Activated CD8-positive, alpha-beta T cell treated with anti-CD3 and anti-CD28 coated beads for 36 hours (primary cell): Measurements from ENCODE around the gene MRPL11. TPM values are rescaled to one million over a fixed set of nuclear protein-coding genes. Genes with fewer than 3 reads are reported as not detected.

ENCODE experiments used
- ATAC-seq: fragments of 200-7000 bp; cut with Tn5 transposase; one replicate; pipeline ENCODE4 v1.10.0; 2021; ENCODE audit warnings: mild to moderate bottlenecking, moderate library complexity
- CTCF ChIA-PET: fragments of 350-600 bp; sonication (Branson Sonifier 250); formaldehyde crosslinking; loops from one replicate; lab custom pipeline; 2021; ENCODE audit warnings: antibody characterized with exemption; lab: Charles Lee
- POLR2A ChIA-PET: fragments of 350-600 bp; sonication (Branson Sonifier 250); formaldehyde crosslinking; loops from one replicate; lab custom pipeline; 2021; ENCODE audit warnings: antibody characterized with exemption; lab: Charles Lee
- DNase-seq: peaks from one replicate; pipeline ENCODE4 v3.0.0-alpha.2; 2020
- H3K27ac Mint-ChIP-seq: one replicate; pipeline ENCODE4 v1.8.0; 2021; ENCODE audit warnings: mild to moderate bottlenecking, mixed read lengths
- H3K27me3 Mint-ChIP-seq: one replicate; pipeline ENCODE4 v1.8.0; 2021; ENCODE audit warnings: mixed read lengths
- H3K36me3 Mint-ChIP-seq: one replicate; pipeline ENCODE4 v1.8.0; 2021; ENCODE audit warnings: low read depth, mixed read lengths
- H3K4me1 Mint-ChIP-seq: one replicate; pipeline ENCODE4 v1.8.0; 2021; ENCODE audit warnings: low read depth, mixed read lengths
- H3K4me3 Mint-ChIP-seq: one replicate; pipeline ENCODE4 v1.8.0; 2021; ENCODE audit warnings: mild to moderate bottlenecking, moderate library complexity, mixed read lengths
- H3K9me3 Mint-ChIP-seq: one replicate; pipeline ENCODE4 v1.8.0; 2021; ENCODE audit warnings: mixed read lengths
- CTCF ChIP-seq: fragments of 200-600 bp; IDR thresholded peaks from one replicate; pipeline ENCODE4 v1.8.0; 2022; ENCODE audit warnings: antibody characterized with exemption, mild to moderate bottlenecking
- intact Hi-C: fragments of 100-400 bp; cut with micrococcal nuclease; formaldehyde crosslinking; loops from one replicate; pipeline ENCODE4 v1.10.0; 2022
- total RNA-seq, 2 experiments: library from RNA; stranded (reverse); gene quantifications; one replicate each; pipeline ENCODE4 v1.2.3, GENCODE V29; 2021

Gene MRPL11
- total RNA-seq, 2 experiments from 2014 or later, result 135 to 142 TPM

- Mint-ChIP-seq H3K36me3 (no peaks in the 10 kb centered on the region), H3K27ac (no peak overlapping the region), H3K4me1 (peaks cover 3% of the 10 kb centered on the region), H3K27me3 (peaks cover 32% of the 10 kb centered on the region), H3K4me3 (no peak overlapping the region), H3K9me3 (no peaks in the 10 kb centered on the region)
- TF ChIP-seq CTCF, result no peak
- ChIA-PET POLR2A (interaction anchor here (1.1 to 1.3 kb wide), 2 partner anchors 10 to 25 kb away, joined by 3 to 5 read pairs; no protein-coding TSS in a partner anchor), CTCF (interaction anchor here (1.1 to 8.0 kb wide), 3 partner anchors 18 to 267 kb away, joined by 3 to 91 read pairs (median 4); partner anchors contain the start of genes MRPL11 and RBM4B)
- intact Hi-C loops, result no loop called here
- DNase-seq, result no peak
- ATAC-seq, result no peak
These were observed 27.3 kb downstream of the MRPL11 start for GRCh38 chr11:66411323-66411722.

GRCh38 chr11:66410191-66410590 is 28.5 kb downstream of the MRPL11 start:
- no peak for TF ChIP-seq CTCF
- Mint-ChIP-seq H3K4me3 (no peak overlapping the region), H3K36me3 (no peaks in the 10 kb centered on the region), H3K4me1 (peaks cover 3% of the 10 kb centered on the region), H3K27me3 (peaks cover 30% of the 10 kb centered on the region), H3K9me3 (no peaks in the 10 kb centered on the region), H3K27ac (no peak overlapping the region)
- intact Hi-C loops, result no loop called here
- ATAC-seq, result no peak
- DNase-seq, result no peak
- ChIA-PET POLR2A (interaction anchor here (0.8 to 1.8 kb wide), 4 partner anchors 11 to 69 kb away, joined by 3 to 7 read pairs (median 4); no protein-coding TSS in a partner anchor), CTCF (interaction anchor here (1.5 to 8.0 kb wide), 5 partner anchors 8 to 24 kb away, joined by 6 to 91 read pairs (median 37); partner anchors contain the start of gene NPAS4)

- ATAC-seq (no peak), DNase-seq (no peak)
- Mint-ChIP-seq H3K27ac (no peak overlapping the region), H3K27me3 (peaks cover 24% of the 10 kb centered on the region), H3K9me3 (no peaks in the 10 kb centered on the region), H3K4me1 (peaks cover 3% of the 10 kb centered on the region), H3K36me3 (no peaks in the 10 kb centered on the region), H3K4me3 (no peak overlapping the region)
- intact Hi-C loops, result loop anchor here (5.0 to 10.0 kb wide), 3 partner anchors 33 to 266 kb away; partner anchors contain the start of gene RBM4B
- POLR2A ChIA-PET, result interaction anchor here (0.8 to 2.4 kb wide), 5 partner anchors 9 to 269 kb away, joined by 4 to 10 read pairs (median 5); partner anchors contain the start of genes DPP3 and RBM4B
- no peak for TF ChIP-seq CTCF
- CTCF ChIA-PET, result interaction anchor here (0.6 to 8.0 kb wide), 27 partner anchors 8 to 269 kb away, joined by 3 to 91 read pairs (median 4); partner anchors contain the start of genes CTSF, DPP3, MRPL11 and NPAS4
These were observed 29.4 kb downstream of the MRPL11 start for GRCh38 chr11:66409226-66409625.

GRCh38 chr11:66408488-66409214 is 30.0 kb downstream of the MRPL11 start:
- Mint-ChIP-seq H3K4me3 (peak overlapping the region; percentile 67), H3K27ac (no peak overlapping the region), H3K9me3 (no peaks in the 10 kb centered on the region), H3K36me3 (no peaks in the 10 kb centered on the region), H3K27me3 (peaks cover 20% of the 10 kb centered on the region), H3K4me1 (peaks cover 3% of the 10 kb centered on the region)
- CTCF ChIA-PET, result interaction anchor here (0.6 to 8.0 kb wide), 29 partner anchors 9 to 270 kb away, joined by 3 to 91 read pairs (median 4); partner anchors contain the start of genes CTSF, DPP3, MRPL11 and NPAS4
- DNase-seq (peak; percentile 95), ATAC-seq (peak; percentile 86)
- peak; percentile 100 for TF ChIP-seq CTCF
- POLR2A ChIA-PET, result interaction anchor here (0.8 to 2.4 kb wide), 6 partner anchors 10 to 270 kb away, joined by 3 to 10 read pairs (median 4); partner anchors contain the start of genes DPP3 and RBM4B
- intact Hi-C loops, result loop anchor here (5.0 to 10.0 kb wide), 3 partner anchors 34 to 266 kb away; partner anchors contain the start of gene RBM4B
